Measurements from ENCODE around the gene KDM6A.
A peak's percentile ranks its signal among the peaks of the same experiment; 100 is the strongest.

The KDM6A gene

GRCh38 chrX:44974451-44974850 lies 101.5 kb downstream of the KDM6A start:
- H3K4me3 ChIP-seq (ENCODE audit: low read length), result peak overlapping the region; percentile 17
- TF ChIP-seq CTCF (IDR thresholded peaks at IDR 0.05; ENCODE audit: insufficient read depth, low read depth, low read length, missing control alignments), result no peak
- DNase-seq (ENCODE audit: low read depth), result peak; percentile 64

GRCh38 chrX:44975666-44976263 lies 102.8 kb downstream of the KDM6A start:
- no peak for TF ChIP-seq CTCF (IDR thresholded peaks at IDR 0.05; ENCODE audit: insufficient read depth, low read depth, low read length, missing control alignments)
- peak; percentile 61 for DNase-seq (ENCODE audit: low read depth)
- H3K4me3 ChIP-seq (ENCODE audit: low read length), result no peak overlapping the region

- H3K4me3 ChIP-seq (ENCODE audit: low read length), result no peak overlapping the region
- TF ChIP-seq CTCF (IDR thresholded peaks at IDR 0.05; ENCODE audit: insufficient read depth, low read depth, low read length, missing control alignments), result no peak
- no peak for DNase-seq (ENCODE audit: low read depth)
Observed at GRCh38 chrX:44978976-44979375, 106.0 kb downstream of the KDM6A start.

- no peak for TF ChIP-seq CTCF (IDR thresholded peaks at IDR 0.05; ENCODE audit: insufficient read depth, low read depth, low read length, missing control alignments)
- H3K4me3 ChIP-seq (ENCODE audit: low read length), result no peak overlapping the region
- no peak for DNase-seq (ENCODE audit: low read depth)
Observed at GRCh38 chrX:44980403-44980802, 107.4 kb downstream of the KDM6A start.

GRCh38 chrX:44980883-44981282 lies 107.9 kb downstream of the KDM6A start:
- DNase-seq (ENCODE audit: low read depth), result no peak
- no peak for TF ChIP-seq CTCF (IDR thresholded peaks at IDR 0.05; ENCODE audit: insufficient read depth, low read depth, low read length, missing control alignments)
- H3K4me3 ChIP-seq (ENCODE audit: low read length), result no peak overlapping the region

GRCh38 chrX:44989995-44990770 lies 117.2 kb downstream of the KDM6A start:
- no peak overlapping the region for H3K4me3 ChIP-seq (ENCODE audit: low read length)
- DNase-seq (ENCODE audit: low read depth), result no peak
- no peak for TF ChIP-seq CTCF (IDR thresholded peaks at IDR 0.05; ENCODE audit: insufficient read depth, low read depth, low read length, missing control alignments)
